Prostate gland (tissue), 2 donors: Measurements from ENCODE around the gene DCTN3.

ENCODE experiments used
- POLR2AphosphoS5 ChIP-seq: sonication (generic); formaldehyde crosslinking; IDR thresholded peaks from one replicate; pipeline ENCODE4 v1.6.1; 2017; ENCODE audit warnings: antibody characterized with exemption
- TF ChIP-seq, protein P1 (sequence below), 4 experiments: fragments of 200-600 bp in 2 of 4; fragments of 450-650 bp in 2 of 4; sonication (generic) in 2 of 4; IDR thresholded peaks; 1 replicate in 3 of 4; 2 replicates in 1 of 4; pipeline ENCODE4 v1.5.1; 2016 to 2019; ENCODE audit warnings: antibody characterized with exemption in 4 of 4, mild to moderate bottlenecking in 2 of 4, moderate library complexity in 2 of 4

DNA sequence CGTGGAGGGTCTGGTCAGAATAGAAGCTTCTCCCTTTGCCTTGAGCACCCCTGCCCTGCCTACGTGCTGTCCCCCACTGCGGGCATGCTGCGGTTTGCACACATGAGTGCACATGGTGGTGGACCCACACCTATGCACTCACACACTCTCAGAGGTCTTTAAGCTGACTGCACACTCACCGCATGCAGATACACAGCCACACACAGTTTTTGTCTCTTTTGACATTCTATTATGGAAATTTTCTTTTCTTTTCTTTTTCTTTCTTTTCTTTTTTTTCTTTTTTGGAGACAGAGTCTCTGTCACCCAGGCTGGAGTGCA lies 9.2 kb upstream of the DCTN3 start:
- TF ChIP-seq, protein P1, sequence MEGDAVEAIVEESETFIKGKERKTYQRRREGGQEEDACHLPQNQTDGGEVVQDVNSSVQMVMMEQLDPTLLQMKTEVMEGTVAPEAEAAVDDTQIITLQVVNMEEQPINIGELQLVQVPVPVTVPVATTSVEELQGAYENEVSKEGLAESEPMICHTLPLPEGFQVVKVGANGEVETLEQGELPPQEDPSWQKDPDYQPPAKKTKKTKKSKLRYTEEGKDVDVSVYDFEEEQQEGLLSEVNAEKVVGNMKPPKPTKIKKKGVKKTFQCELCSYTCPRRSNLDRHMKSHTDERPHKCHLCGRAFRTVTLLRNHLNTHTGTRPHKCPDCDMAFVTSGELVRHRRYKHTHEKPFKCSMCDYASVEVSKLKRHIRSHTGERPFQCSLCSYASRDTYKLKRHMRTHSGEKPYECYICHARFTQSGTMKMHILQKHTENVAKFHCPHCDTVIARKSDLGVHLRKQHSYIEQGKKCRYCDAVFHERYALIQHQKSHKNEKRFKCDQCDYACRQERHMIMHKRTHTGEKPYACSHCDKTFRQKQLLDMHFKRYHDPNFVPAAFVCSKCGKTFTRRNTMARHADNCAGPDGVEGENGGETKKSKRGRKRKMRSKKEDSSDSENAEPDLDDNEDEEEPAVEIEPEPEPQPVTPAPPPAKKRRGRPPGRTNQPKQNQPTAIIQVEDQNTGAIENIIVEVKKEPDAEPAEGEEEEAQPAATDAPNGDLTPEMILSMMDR (IDR thresholded peaks at IDR 0.05): no peak
- no peak for TF ChIP-seq POLR2AphosphoS5
